Activated CD4-positive, alpha-beta T cell treated with anti-CD3 and anti-CD28 coated beads, Interleukin-2, amount 50 U/mL, for 24 hours (primary cell): ENCODE measurements around the gene TSKS.

Experiments used
- DNase-seq, 2 donors: peaks; one replicate each; pipeline ENCODE4 v3.0.0-alpha.2; 2020; ENCODE audit warnings: low read depth in 1 of 2, low spot score in 1 of 2

Gene TSKS

GRCh38 chr19:49798574-49798973, 35.5 kb upstream of the TSKS start:
- no peak for DNase-seq

- no peak for DNase-seq
Observed at GRCh38 chr19:49795615-49796014, 32.5 kb upstream of the TSKS start.

DNA sequence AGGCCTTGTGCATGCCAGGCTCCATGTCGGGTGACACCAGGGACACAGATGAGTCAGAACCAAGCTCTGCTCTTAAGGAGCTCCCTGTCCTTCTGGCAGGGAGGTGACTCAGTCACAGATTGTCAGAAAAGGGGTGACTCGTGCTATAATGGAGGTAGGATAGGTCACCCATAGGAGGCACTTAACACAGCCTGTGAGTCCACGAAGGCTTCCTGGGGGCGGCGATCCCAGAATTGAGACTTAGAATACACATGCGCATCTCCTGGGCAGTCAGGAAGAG, 30.4 kb upstream of the TSKS start:
- DNase-seq, result no peak

- DNase-seq, result no peak
Observed at GRCh38 chr19:49792829-49793560, 29.9 kb upstream of the TSKS start.

DNA sequence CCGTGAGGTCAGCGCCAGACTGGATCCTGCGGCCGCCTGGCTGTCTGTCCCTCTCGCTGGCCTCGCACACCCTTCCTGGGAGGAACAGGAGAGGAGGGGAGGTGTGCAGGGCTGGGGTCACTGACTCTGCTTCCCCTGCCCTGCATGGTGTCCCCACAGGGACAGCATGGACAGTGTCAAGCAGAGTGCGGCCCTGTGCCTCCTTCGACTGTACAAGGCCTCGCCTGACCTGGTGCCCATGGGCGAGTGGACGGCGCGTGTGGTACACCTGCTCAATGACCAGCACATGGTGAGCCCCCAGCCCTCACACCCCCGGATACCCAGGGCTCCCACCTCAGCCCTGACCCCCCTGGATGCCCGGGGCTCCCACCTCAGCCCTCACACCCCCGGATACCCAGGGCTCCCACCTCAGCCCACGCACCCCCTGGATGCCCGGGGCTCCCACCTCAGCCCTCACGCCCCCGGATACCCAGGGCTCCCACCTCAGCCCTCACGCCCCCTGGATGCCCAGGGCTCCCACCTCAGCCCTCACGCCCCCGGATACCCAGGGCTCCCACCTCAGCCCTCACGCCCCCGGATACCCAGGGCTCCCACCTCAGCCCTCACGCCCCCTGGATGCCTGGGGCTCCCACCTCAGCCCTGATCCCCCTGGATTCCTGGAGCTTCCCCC, 28.8 kb upstream of the TSKS start:
- no peak for DNase-seq

- DNase-seq, result no peak
Observed at GRCh38 chr19:49790866-49791265, 27.8 kb upstream of the TSKS start.

- DNase-seq, result no peak
Observed at GRCh38 chr19:49788857-49789256, 25.8 kb upstream of the TSKS start.

DNA sequence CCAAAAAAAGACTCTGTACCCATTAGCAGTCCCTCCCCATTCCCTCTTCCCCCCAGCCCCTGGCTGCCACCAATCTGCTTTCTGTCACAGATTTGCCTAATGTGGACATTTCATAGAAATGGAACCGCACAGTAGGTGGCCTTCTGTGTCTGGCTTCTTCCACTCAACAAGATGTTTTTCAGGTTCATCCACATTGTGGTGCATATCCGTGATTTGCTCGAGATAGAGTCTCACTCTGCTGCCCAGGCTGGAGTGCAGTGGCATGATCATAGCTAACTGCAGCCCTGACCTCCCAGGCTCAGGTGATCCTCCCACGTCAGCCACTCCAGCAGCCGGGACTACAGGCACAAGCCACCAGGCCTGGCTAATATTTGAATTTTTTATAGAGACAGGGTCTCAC, 24.6 kb upstream of the TSKS start:
- DNase-seq, result no peak

DNA sequence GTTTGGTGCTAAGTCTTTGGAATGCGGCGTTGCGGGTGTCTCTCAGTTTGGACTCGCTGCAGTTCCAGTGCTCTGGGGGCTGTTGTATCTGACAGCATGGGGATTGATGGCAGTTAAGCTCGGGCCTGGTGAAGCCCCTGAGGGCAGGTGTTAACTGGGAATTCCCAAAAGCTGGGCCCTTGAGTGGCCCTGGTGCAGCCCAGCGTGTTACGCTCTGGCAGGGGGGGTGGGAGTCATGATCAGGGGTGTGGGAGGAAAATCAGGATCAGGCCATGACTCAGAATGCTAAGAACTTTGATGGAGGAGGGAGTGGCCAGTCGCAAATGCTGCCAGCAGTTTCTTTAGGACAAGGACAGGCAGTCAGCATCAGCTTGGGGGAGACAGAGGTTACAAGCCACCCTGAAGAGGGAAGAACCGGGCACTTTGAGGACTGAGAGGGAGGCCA, 23.3 kb upstream of the TSKS start:
- no peak for DNase-seq

GRCh38 chr19:49782515-49782914, 19.4 kb upstream of the TSKS start:
- no peak for DNase-seq

- DNase-seq, result no peak
Observed at GRCh38 chr19:49781394-49781793, 18.3 kb upstream of the TSKS start.

DNA sequence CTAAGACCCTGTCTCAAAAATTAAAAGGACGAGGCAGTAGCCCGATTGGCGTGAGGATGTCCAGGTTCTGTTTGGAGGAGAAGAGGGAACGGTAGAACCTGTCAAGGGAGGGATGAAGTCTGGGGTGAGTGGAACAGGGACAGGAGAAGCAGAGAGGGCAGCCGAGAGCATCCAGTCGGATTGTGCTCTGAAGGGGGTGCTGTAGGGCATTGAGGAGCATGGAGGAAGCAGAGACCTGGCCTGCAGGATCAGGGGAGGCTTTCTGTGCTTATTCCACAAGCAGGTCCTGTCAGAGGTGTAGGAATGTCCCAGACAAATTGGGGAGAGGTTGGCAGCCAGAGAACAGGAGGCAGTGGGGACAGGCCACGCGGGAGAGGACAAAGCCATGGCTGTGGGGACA, 17.8 kb upstream of the TSKS start:
- no peak for DNase-seq

DNA sequence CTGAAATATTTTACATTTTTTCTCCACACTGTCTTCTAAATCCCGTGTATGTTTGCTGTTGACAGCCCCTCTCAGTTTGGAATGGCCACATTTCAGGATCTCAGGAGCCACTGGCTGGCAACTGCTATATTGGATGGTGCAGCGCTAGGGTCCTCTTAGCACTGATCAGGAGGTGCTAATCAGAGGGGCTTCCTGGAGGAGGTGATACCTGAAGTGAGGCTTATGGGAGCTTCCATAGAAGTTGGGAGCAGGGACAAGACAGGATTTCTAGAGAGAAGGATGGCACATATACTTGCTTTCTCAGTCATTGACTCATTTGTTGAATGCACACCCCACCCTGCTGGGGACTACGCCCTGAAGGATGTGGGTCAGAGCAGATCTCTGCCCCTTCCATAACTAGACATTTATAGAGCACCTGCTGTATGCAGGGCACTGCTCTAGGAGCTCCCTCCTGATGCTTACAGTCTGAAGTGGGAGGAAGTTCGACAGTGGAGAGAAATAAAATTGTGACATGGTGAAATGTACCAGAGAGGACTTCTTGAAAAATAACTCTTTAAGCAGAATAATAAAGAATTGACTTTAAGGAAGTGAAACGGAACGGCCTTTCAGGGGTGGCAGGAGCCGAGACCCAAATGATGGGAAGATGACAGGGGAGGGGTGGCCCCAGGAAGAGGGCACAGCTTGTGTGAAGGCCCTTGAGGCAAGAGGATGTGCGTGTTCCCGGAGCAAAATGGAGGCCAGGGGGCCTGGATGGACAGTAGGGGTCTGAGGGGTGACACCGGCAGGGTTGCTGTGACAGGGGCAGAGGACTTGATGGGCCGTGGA, 16.8 kb upstream of the TSKS start:
- no peak for DNase-seq

DNA sequence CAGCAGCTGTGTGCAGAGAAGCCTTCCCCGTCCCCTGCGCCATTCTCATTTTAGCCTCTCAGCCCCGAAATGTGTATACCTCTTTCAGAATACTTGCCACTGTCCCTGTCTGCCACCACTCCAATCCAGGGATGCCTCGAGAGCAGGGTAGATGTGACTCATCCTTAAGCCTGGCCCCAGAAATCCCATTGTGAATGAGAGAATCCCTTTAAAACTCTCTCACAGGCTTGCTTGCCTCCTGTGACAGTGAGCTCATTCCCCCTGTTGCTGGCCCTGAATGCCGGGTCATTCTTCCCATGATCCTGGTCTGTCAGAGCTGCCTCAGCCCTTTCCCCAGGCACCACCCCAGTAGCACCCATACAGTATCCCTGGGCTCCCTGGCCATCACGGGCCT, 13.3 kb upstream of the TSKS start:
- no peak for DNase-seq

- no peak for DNase-seq
Observed at GRCh38 chr19:49775742-49776370, 12.8 kb upstream of the TSKS start.

DNA sequence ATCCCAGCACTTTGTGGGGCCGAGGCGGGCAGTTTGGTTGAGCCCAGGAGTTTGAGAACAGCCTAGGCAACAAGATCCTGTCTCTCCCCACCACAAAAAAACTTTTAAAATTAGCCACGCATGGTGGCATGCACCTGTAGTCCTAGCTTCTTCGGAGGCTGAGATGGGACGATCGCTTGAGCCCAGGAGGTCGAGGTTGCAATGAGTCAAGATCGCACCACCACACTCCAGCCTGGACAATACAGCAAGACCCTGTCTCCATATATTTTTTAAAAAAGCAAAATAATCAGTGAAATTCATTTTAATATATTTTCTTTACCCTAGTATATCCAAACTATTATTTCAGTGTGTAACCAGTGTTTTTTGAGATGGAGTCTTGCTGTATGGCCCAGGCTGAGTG, 11.9 kb upstream of the TSKS start:
- DNase-seq, result no peak

DNA sequence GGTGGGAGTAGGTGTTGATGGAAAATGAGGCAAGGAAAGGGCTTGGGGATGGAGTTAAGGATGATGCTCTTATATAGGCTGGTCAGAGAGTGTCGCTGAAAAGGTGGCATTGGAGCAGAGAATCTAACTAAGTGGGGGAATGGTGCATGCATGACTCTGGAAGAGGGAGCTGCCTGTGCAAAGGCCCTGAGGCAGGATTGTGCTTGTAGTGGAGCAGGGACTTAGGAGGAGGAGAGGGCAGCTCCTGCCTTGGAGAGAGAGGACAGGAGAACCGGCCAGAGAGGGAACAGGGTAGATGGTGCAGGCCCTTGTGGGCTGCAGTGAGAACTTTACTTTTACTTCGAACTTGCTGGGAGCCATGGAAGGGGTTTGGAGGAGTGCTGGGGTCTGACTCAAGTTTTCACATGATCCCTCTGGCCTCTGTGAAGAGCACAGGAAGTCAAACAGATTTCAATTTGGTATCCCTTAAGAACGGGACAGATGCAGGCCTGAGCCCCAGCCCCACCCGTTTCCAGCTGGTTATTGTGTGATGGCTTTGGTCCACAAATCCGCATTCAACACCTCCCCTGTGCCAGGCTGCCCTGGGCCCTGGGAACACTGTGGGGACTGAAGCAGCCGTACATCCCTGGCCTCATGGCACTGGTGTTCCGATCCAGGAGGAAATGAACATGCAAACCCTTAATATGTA, 10.7 kb upstream of the TSKS start:
- no peak for DNase-seq

- DNase-seq, result no peak
Observed at GRCh38 chr19:49772850-49773432, 9.8 kb upstream of the TSKS start.

DNA sequence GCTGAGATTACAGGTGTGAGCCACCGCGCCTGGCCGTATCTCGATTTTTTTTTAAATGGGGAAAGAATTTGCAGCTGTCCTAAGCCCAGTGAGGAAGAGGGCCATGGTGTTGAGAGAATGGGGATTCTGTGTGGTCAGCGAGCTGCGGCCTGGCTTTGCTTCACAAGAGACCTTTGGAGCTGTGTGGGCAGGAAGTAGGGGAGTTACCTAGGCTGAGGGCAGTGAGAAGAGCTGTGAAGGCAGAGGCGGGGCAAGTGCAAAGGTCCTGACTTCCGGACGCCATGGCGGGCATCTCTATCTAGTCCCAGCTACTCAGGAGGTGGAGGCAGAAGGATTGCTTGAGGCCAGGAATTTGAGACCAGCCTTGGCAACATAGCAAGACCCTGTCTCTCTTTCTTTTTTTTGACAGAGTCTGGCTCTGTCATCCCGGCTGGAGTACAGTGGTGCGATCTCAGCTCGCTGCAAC, 8.6 kb upstream of the TSKS start:
- no peak for DNase-seq

- DNase-seq, result no peak
Observed at GRCh38 chr19:49770529-49770928, 7.4 kb upstream of the TSKS start.
